ENCODE results near the gene GABARAP.

Gene GABARAP

DNA sequence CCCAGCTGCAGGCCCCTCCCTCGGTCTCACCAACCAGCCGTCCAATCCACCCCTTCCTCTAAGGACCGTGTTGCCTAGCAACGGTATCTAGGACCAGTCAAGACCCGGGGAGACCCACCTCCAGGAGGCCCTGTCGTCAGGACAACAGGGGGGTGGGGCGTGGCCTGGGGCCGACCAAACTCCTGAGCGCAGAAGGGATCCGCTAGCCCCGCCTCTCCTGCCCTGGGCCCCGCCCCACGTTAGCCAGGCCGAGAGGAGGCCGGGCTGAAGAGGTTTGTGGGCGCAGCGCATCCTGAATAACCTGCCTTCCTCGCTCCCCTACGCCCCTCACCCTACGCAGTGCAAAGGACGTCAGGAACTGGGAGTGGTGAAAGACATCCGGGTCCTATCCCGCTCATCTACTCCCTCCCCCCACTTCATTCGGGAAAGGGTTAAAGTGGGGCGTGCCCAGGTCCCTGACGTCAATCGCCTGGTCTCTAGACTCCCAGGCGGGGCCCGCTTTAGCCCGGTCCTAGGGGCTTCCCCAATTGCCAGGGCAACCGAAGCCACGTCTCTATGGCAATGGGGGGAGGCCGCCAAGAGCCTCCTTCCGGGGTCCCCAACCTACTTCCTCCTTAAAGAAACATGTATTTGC lies 37.3 kb downstream of the GABARAP start:
- DNase-seq, result peak; percentile 76

DNA sequence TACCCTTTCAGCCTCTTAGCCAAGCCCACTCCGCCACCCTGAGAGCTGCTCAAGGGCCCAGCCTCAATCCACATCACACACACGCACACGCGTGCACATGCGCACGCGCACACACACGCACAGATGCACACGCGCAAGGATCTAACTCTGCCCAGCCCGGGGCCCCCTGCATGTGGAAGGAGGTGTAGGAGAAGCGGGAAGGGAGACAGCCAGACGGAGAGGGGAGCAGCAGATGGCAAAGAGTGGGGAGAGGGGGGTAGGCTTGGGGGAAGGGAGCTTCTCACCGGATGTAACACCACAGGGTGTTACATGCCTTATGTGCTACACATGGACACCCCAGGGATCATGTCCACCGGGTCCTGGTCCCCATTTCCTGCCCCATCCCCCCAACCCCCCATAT lies 37.9 kb downstream of the GABARAP start:
- DNase-seq, result peak; percentile 26

GRCh38 chr17:7203391-7203790 lies 38.9 kb downstream of the GABARAP start:
- DNase-seq, result no peak

- DNase-seq, result no peak
Observed at GRCh38 chr17:7196651-7197401, 45.4 kb downstream of the GABARAP start.

GRCh38 chr17:7195971-7196370 lies 46.3 kb downstream of the GABARAP start:
- DNase-seq, result no peak

GRCh38 chr17:7192271-7192937 lies 49.8 kb downstream of the GABARAP start:
- no peak for DNase-seq

- no peak for DNase-seq
Observed at GRCh38 chr17:7191571-7192270, 50.5 kb downstream of the GABARAP start.

- DNase-seq, result no peak
Observed at GRCh38 chr17:7191069-7191468, 51.2 kb downstream of the GABARAP start.

- DNase-seq, result no peak
Observed at GRCh38 chr17:7190276-7190917, 51.9 kb downstream of the GABARAP start.

Data from NCI-H1417 treated with DMSO at 0.1 percent for 48 hours (cell line).